ENCODE data around the gene ZNF710. TPM values are rescaled to one million over a fixed set of nuclear protein-coding genes. Genes with fewer than 3 reads are reported as not detected.
A peak's percentile ranks its signal among the peaks of the same experiment; 100 is the strongest.
"Not testable (repeated sequence)": the region's sequence is repeated elsewhere in the genome, so short reads cannot be mapped to it uniquely, and the experiment has no call there.

Gene ZNF710
- total RNA-seq, 1 donor from 2014 or later = 5.6 TPM

DNA sequence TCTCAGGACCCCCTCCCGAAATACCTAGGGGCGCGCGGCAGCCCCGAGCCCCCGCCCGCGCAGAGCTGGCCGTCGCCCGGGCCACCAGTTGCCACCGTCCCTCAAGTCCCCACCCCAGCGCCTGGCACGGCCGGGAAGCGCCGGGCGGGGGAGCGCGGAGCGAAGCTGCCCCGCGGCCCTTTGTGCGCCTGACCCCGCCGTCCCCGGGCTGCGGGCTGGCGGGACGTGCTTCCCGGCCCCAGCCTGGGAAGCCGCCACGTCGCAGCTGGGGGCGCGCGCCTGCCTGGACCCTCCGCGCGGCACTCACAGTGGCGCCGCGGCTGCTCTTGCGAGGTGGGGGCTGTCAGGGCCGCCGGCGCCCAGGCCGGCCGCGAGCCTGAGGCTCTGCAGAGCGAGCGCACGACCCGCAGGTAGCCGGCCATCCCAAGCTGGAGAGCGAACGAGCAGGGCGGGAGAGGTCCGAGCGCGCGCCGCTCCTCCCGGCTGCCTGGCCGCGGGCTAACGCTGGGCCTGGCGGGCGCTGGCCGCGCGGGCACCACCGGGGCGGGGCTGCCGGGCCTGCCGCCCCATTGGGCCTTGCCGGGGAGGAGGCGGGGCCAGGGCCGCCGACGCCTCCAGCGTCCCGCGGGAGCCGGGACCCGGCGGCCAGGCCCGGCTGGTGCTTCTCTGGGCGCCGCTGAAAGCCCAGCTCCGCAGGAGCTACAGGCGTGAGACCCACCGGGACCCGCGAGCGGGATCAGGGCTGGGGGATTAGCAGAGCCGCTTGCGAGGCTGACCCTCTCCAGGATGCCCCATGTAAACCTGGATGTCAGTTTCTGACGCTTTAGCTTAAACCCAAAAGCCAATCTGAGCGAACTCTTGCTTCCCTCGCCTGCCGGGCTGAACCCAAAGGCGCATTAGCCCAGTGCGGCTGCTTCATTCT, 101.1 kb downstream of the ZNF710 start, which contains the start of gene IDH2:
IDH2 (minus strand) TSS at position 500 of the 922 bp plus-strand sequence; CDS start at position 422, 78 bp downstream.
- DNase-seq = peak; percentile 91

DNA sequence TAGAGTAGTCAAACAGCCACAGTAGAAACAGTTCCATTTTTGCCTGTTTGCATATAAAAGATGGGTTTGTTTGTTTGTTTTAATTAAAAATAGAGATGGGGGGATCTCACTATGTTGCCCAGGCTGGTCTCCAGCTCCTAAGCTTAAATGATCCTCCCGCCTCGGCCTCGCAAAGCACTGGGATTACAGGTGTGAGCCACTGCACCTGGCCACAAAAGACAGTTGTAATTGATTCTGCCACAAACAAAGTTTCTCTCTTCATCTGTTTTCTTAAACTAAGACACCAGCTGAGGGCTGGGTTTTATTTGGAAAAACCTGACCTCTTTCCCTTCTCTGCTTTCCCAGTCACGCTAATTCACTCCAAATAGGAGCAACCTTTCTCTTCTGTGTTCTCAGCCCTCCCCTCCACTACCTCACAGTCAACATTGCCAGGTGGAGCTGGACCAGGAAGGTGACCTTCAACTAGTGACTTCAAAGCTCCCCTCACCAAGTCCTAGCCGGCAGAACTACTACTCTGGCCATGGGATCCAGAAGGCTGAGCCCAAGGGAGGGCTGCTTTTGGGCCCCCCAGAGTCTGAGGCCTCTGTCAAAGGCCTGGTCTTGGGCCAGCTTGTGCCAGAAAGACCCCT, 102.7 kb downstream of the ZNF710 start:
- no peak for DNase-seq

DNA sequence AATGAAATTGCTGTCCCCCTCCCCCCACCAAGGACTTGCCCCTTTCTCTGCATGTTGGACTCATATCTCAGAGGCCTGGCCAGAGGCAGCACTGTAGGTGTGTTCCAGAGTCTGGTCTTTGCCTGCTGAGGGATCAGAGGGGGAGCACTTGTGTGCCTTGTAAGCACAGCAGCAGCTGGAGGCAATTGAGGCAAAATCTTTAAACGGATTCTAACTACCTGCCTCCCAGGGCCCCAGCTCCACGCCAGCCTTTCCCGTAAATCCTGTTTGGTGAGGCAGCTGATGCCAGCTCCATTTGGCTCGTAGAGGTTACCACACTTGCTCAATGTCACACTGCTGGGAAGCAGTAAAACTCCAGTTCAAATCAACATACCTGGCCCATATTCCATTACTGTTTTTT, 103.4 kb downstream of the ZNF710 start:
- DNase-seq = no peak

DNA sequence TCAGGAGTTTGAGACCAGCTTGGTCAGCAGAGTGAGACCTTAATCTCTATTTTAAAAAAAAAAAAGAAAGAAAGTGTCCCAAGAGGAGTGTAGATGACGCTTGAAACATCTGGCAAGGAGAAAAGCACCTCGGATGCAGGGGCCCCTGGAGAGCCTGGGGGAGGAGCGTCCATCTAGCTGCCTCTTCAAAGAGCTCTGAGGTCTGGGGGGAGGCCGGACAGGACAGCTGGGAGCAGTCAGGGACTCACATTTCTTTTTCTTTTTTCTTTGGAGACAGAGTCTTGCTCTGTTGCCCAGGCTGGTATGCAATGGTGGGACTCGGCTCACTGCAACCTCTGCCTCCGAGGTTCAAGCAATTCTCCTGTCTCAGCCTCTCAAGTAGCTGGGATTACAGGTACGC, 104.4 kb downstream of the ZNF710 start:
- DNase-seq = no peak

DNA sequence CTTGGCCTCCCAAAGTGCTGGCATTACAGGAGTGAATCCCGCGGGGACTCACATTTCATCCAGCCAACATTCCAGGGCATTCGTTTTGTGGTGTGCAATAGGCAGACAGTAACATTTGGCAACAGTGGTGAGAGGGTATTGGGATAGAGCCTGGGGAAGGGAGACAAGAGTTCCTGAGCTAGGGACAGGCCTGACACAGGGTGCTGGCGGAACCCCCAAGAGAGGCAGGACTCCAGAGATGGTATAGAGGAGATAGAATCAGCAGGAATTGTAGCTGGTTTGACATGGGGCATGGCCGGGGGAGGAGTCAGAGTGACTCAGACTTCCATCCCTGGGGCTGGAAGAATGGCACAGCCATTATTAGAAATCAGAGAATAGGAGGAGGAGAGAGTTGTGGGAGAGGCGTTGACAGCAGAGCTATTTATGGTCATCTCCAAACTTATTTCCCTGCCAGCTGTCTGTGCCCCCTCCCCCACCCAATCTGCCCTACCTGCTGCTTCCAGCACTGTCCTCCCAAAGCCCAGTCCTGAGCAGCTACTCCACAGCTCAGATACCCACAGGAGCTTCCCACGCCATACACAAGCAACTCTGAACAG, 105.5 kb downstream of the ZNF710 start:
- DNase-seq = peak; percentile 59

DNA sequence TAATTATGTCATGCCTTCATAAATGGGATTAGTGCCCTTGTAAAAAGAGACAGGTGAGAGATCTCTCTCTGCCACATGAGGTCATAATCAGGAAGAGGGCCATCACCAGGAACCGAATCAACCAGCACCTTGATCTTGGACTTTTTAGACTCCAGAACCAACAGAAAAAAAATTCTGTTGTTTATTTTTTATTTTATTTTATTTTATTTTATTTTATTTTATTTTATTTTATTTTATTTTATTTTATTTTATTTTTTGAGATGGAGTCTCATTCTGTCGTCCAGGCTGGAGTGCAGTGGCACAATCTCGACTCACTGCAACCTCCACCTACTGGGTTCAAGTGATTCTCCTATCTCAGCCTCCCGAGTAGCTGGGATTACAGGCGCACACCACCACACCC, 106.9 kb downstream of the ZNF710 start:
- not testable (repeated sequence) for DNase-seq

DNA sequence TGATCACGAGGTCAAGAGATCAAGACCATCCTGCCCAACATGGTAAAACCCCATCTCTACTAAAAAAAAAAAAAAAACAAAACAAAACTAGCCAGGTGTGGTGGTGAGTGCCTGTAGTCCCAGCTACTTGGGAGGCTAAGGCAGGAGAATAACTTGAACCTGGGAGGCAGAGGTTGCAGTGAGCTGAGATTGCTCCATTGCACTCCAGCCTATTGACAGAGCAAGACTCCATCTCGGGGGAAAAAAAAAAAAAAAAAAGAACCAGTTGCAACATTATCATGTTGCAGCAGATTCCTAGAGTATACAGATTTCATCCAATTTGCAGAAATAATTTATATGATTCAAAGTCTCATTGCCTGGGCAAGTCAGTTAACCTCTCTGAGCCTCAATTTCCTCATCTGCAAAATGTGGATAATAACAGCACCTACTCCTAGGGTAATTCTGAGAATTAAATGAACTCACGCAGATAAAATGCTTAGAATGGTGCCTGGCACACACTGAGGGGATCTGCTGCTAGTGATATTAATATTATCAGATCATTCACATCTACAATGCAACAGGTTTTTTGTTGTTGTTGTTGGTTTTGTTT, 108.1 kb downstream of the ZNF710 start:
- not testable (repeated sequence) for DNase-seq

DNA sequence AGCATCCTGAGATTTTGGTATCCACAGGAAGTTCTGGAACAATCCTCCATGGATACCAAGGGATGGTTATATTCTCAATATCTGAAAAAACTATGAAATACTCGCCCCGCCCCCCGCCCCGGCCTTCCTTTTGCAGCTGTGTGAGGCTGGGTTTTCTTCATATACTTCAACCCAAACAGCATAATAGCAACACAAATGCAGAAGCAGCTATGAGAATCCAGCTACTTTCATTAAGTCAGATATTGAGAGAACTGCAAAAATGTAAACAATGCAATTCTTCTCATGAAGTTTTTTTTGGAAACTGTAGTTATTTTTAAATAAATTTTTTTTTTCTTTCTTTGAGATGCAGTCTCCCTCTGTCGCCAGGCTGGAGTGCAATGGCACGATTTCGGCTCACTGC, 112.0 kb downstream of the ZNF710 start:
- no peak for DNase-seq

DNA sequence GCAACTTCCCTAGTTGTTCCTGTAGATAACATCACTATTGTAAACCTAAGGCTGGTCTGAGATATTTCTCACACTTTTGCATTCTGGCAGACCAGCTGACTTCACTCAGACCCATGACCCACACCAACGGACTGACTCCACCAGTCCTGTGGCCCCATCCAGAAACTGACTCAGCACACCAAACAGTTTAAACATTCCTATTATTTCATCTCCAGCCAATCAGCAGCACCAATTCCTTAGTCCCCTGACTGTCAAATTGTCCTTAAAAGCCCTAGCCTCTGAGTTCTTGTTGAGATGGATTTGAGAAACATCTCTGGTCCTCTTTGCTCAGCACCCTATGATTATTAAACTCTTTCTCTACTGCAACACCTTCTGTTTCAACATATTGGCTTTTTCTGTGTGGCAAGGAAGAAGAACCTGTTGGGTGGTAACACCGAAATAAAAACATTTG, 113.4 kb downstream of the ZNF710 start:
- no peak for DNase-seq

DNA sequence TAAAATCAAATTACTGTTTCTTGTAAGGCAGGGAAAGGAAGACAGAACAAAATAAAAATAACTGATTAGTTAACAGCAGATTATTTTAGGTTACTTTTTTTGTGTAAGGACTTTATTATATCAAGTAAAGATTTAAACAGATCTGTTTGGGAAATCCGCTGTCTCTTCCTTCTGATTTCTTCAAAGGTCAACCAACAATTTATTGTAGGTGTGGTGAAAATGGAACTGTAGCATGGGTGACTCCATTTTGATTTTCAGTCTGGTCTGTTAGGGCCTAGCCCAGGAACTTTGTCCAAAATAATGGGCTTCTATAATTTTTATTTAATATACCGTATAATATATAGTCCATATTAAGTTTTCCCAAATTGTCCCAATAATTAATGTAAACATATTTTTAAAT, 114.7 kb downstream of the ZNF710 start:
- no peak for DNase-seq

DNA sequence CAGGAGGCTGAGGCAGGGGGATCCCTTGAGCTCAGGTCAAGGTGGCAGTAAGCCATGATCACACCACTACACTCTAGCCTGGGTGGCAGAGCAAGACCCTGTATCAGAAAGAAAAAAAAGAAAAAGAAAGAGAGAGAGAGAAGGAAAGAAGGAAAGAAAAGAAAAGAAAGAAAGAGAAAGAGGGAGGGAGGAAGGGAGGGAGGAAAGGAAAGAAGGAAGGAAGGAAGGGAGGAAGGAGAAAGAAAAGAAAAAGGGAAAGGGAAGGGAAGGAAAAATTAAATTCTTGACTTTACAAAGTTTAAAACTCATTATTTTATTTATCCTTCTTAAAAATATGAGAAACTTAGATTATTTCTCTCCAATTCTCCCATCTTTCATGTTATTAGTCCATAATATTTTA, 118.2 kb downstream of the ZNF710 start:
- no peak for DNase-seq

DNA sequence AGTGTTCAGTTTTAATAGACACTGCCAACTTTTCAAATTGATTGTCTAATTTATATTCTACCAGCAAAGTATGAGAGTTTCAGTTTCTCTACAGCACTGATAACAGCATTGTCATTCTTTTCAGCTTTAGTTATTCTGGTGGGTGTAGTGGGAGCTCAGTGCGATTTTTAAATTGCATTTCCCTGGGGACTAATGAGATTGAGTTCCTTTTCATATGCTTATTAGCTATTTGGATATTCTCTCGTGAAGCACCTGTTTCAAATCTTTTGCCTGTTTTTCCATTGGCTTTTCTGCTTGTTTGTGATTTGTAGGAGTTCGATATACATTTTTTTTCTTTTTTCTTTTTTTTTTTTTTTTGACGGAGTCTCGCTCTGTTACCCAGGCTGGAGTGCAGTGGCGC, 120.0 kb downstream of the ZNF710 start:
- no peak for DNase-seq

DNA sequence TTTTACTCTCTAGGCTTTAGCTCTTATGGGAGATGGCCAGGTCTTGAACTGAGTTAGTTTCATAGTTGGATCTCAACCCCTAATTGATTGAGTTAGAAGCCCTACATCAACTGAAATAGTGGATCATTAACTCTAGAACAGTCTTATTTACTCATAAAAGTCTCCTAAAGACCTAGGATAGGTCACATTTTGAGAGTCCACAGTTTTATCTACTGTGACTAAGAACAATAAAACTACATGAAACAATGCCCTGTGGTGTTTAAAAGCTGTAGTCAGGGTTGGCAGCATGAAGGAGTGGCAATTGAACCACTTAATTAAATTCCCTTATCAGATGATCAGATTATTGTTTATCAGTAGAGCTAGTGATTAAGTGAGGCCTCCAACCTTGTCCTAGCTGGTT, 123.4 kb downstream of the ZNF710 start:
- DNase-seq = no peak

DNA sequence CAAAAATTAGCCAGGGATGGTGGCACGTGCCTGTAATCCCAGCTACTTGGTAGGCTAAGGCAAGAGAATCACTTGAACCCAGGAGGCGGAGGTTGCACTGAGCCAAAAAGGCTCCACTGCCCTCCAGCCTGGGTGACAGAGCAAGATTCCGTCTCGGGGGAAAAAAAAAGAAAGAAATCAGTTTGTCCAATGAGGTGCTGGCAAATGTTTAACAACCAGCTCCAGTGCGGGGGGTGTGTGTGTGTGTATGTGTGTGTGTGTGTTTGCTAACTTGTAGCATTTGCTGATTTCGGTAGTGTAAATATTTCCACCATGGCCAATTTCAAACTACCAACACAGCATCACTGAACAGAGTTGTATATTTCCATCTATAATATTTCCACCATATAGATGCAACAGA, 124.9 kb downstream of the ZNF710 start:
- DNase-seq = no peak

DNA sequence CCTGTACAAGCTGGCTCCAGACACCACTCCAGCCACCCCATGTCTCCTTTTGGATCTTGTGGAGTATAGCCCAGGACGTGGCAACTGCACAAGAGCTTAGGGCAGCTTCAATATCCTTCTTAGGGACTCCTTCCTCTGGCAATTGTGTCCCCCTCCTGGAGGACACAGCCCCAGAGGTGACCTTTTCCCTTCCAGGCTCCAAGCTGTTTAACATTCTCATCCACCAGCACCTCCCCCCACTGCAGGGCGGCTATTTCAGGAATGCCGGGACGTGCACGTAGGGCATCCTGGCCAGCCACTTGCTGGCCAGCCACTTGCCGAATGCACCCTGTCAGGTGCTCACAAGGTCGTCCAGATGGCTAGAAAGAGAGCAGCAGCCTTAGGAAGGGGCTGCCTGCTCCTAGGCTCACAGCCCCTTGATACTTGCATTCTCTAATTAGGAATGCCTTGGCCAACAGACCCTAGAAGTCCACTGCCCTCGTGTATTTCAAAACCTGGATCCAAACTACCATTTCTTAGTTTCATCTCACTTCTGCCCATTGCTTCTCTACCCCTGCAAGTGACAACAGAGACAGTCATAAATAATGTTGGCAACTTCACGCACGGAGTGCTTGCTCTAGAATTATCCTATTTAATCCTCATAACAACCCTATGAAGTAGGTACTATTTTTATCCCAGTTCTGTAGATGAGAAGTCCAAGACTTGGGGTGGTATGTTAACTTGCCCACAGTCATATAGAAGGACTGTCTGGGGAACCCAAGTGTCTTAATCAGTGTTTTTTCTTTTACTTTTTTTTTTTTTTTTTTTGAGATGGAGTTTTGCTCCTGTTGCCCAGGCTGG, 125.7 kb downstream of the ZNF710 start:
- DNase-seq = peak; percentile 40

DNA sequence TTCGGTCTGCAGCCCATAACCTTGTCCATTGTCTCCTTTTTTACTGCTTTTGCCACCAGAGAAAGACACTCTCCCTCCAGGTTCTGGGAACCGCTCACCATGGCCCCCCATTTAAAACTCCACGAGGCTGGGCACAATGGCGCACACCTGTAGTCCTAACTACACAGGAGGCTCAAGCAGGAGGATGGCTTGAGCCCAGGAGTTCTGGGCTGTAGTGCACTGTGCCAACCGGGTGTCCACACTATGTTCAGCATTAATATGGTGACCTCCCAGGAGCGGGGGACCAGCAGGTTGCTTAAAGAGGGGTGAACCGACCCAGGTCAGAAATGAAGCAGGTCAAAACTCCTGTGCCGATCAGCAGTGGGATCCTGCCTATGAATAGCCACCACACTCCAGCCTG, 129.2 kb downstream of the ZNF710 start:
- DNase-seq = no peak

Small RNA genes lying within 50 kb of the gene (small RNA-seq; reads per million reads assigned to genes)
- 0.16 reads per million, percentile 9 among the genes with 10 or more reads in this experiment for gene MIR3174 (ENCODE audit: low replicate concordance)
- not detected for gene RF00066 (ENCODE audit: low replicate concordance)

Other genes with a start within 250 kb of the ZNF710 start
- gene MESP2, start 225.0 kb upstream of the ZNF710 start, total RNA-seq = not detected
- 6.2 TPM for gene ANPEP, start 186.5 kb upstream of the ZNF710 start, total RNA-seq
- gene AP3S2, start 107.3 kb upstream of the ZNF710 start, total RNA-seq = 58.5 TPM
- gene ARPIN, start 88.4 kb upstream of the ZNF710 start, total RNA-seq = 23.2 TPM
- 321 TPM for gene IDH2, start 101.1 kb downstream of the ZNF710 start, total RNA-seq
- gene SEMA4B, start 200.0 kb downstream of the ZNF710 start, total RNA-seq = 26.6 TPM
- gene CIB1, start 232.6 kb downstream of the ZNF710 start, total RNA-seq = 12.4 TPM
- 5.6 TPM for gene GDPGP1, start 232.9 kb downstream of the ZNF710 start, total RNA-seq
- not detected for gene TTLL13, start 248.2 kb downstream of the ZNF710 start, total RNA-seq